GM18868 (cell line): ENCODE results near the gene ARID5B.

ENCODE experiments used
- ATAC-seq: cut with Tn5 transposase; IDR thresholded peaks from one replicate; pipeline ENCODE4 v1.9.1; 2021; ENCODE audit warnings: mild to moderate bottlenecking, moderate library complexity; ENCODE audit not compliant: unreplicated experiment

Gene ARID5B

DNA sequence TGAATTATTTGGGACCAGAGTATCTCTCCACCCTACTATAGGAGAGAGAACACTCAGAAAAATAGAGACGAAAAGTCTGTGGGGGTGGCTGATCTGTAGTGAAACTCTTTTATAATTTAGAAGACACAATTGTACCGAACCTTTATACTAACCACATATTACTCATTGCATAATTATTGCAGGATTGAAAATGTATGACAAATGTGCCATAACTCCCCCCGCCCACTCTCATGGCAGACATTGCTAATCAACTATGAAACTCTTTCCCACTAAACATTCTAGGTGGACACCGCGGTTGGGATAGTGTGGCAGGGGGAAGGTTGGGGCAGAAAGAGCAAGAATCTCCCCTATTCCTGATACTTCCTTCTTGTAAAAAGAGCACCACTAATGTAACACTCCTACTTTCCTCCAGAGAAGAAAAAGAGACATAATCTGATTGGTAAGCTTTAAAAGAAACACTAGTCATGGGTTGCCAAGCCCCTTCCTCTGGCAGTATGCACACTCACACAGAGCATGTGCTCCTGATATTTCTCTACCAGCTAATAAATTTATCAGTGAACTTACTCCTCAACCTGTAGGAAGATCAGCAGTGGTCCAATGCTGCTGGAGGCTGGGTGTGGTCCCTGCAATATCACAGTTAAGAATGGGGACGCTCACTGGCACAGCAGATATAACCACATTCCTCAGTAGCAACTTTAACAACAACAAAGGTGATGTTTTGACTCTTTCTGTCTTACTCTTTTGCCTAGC, 18.7 kb upstream of the ARID5B start:
- ATAC-seq = no peak

DNA sequence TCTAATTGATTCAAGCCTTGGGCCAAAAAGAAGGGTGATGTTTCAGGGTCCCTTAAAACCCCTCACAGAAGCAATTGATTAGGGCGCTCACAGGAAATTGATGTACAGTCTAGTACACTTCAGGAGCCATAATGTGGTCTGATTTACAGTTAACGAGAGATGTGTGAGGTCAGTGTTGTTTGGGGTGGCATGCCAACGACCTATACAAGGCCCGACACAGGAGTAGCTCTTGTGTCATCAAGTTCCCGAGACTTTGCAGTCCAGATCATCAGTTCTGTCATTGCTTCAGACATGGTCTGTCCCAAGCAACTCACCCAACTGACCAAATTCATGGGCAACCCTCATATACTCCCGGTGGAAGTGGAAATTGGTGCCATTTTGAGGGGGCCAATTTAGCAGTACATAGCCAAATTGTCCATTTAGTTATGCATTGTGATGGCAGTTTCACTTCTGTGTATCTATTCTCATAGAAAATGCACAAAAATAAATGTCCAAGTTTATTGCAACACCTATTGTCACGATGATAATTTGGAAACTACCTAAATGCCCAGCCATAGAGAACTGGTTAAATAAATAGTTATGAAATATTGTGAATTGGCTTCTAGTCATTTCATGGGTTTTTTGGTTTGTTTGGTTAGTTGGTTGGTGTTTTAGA, 18.0 kb upstream of the ARID5B start:
- peak; percentile 42 for ATAC-seq

DNA sequence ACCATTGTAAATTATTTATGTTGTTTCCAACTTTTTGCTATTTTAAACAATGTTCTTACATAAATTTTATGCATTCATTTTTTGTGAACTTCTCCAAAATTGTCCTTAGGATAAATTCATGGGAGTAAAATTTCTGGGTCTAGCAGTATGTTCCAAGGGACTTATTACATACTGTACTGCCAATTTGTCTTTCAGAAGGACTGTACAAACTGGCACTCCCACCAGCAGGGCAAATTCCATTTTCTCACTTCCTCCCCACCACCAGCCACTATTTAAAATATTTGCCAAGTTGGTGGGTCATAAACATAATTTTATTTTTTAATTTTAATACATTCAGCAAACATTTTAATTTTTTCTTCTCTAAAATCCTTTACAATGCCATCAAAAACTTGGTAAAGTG, 13.7 kb upstream of the ARID5B start:
- ATAC-seq = no peak

DNA sequence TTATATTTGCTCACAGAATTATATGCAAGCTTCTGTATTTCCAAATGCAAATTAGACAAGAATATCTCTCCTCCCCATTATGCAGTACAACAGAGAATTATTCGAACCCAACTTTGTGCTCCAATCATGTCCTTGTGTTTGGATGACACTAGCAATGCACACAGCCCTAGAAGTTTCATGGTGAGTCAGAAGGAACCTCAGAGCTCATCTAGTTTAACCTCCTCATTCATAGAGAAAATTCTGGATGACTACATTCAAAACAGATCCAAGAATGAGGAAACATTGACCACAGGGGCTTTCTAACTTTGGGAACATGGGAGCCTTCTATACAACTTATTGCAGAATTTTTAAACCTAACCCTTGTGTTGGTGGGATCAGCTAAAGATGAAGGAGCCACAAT, 12.8 kb upstream of the ARID5B start:
- ATAC-seq = peak; percentile 47

DNA sequence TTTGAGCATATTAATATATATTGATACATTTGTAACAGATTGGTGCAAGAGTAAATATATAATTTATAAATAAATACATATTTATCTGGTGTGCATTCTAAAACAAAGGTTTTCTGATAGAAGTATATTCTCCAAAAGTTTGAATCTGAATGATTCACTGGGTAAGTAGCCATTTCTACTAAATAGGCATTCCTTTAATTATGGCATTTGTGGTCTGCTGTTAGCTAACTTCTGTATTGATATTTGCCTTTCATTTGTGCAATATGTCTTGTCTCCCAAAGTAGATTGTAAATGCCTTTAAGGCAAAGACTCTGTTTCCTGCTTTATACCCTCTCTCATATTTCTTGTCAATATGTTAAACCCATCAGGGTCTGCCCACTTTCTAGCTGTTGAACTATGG, 11.1 kb upstream of the ARID5B start:
- ATAC-seq = no peak

DNA sequence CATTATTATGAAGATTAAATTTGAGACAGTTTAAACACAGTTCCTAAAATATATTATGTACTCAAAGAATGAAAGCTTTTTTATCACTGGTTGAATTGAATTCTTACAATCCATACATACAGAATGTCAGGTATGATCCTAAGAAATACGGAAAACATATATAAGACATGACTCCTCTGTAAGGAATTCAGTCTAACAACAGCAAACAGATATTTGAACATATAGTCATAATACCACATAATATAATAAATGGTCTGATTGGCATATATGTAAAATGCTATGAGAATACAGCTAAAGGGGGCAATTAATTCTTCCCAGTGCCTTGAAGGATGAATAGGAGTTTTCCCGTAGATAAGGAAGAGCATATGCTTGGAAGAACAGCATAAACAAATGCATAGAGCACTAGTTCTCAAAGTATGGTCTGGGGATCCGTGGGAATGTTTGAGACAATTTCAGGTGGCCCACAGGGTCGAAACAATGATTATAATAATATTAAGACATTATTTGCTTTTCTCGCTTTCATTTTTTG, 10.6 kb upstream of the ARID5B start:
- ATAC-seq = no peak

DNA sequence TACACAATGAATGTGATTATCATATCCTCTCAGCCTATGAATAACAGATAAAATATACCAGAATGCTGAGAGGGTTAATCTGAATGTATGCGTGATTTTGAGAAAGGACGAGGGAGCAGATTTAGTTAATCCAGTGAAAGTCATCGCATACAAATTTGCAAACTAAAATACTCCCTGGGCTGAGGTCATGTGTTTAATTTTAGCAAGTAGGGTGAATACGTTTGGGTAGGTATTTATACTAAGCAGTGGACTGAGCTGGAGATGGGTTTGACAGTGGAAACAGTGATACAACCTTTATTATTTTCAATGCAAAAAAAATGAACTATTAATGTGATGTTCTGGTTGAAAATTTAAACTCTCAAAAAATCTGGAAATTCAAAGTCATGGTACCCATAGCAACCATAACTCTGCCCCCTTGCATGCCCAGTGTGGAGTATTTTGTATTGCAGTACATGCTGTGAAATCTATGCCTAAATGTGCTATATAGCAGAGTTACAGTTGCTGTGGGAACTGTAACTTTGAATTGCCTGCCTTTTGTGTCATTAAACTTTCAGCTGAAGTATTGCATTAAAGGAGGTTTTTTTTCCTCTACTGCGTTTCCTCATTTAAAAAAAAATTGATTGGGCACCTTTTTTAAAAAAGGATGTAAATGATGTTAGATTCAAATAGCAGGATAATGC, 9.5 kb upstream of the ARID5B start:
- no peak for ATAC-seq

DNA sequence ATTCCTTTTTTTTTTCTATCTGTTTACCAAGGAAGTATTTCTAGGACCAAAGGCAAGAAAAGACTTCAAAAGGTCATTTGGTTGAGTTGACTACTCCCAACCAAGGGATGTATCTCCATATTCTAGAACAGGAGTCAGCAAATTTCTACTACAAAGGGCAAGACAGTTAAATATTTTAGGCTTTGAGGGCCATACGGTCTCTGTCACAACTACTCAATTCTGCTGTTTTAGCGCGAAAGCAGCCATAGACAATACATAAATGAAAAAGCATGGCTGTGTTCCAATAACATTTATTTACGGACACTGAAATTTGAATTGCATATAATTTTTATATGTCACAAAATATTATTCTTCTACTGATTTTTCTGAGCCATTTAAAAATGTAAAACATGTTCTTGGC, 8.5 kb upstream of the ARID5B start:
- ATAC-seq = no peak

DNA sequence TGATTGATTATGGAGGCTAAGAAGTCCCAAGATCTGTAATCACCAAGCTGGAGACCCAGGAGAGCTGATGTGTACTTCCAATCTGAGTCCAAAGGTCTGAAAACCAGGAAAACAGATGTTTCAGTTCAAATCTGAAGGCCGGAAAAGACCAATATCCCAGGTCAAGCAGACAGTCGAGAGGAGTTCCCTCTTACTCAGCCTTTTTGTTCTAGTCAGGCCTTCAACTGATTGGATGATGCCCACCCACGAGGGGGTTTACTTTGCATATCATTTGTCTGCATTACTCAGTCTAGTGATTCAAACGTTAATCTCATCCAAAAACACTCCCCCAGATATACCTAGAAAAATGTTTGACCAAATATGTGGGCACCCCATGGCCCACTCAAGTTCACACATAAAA, 7.4 kb upstream of the ARID5B start:
- ATAC-seq = no peak

DNA sequence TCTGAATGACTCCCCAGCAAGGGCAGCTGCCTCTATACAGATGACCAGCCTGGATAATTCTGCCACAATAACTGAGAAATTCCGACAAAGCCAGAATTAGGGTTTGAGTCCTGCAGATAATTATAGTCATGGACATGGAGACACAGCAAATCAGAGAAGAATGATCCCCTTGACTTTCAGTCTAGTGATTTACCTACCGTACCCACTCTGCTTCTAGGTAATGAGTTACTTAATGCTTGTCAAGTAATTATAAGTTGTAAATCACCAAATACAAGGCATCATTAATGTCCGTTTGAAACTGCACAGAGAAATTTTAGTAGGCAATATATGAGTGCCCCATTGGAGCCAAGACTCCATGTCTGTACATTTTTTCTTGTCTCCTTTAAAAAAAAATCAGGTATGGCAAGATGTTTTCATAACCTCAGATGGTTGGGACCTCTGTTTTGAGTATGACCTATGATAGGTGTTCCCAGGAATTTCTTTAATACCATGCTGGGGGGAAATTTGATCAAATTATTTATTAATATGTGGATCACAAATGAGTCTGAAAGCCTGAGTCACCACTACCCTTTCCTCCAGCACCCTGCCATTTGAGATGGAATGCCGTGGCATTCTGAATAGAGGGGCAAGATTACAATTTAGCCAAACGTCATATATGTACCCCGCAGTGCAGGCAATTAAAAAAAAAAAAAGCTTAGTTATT, 5.5 kb upstream of the ARID5B start:
- ATAC-seq = no peak

DNA sequence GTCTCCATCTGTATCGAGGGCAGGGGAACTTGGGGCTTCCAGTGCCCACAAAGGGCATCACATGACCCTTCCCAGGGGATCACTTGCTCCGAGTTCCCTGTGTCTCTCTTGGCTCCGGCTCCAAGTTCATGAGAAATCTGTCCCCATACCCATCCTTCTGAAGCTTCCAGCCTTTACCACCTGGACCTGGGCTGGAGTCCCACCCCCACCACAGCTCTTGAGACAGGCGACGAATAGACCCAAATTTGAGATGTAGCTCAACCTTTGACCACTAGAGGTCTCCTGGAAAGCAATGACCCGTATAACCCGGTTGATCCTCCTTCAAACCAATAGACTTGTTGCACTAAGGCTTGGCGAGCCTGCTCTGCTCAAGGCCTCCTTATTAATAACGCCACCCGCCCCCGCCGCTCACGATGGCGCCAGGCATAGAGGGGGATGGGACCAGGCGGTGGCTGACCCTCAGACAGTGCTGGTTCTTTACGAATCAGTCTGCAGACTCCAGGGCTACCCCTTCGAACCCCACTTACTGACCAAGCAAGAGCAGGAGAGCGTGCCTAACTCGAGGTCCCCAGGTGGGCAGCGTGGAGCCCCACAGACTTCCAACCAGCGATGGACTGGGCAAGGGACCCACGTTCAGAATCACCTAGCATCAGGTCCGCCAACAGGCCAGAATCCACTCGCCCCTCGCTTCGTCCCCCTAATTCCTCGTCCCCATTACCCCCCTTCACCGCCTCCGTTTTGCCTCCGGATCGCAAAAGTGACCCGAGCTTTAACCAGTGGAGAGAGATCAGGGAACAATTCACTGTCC, 4.4 kb upstream of the ARID5B start:
- ATAC-seq = peak; percentile 58

DNA sequence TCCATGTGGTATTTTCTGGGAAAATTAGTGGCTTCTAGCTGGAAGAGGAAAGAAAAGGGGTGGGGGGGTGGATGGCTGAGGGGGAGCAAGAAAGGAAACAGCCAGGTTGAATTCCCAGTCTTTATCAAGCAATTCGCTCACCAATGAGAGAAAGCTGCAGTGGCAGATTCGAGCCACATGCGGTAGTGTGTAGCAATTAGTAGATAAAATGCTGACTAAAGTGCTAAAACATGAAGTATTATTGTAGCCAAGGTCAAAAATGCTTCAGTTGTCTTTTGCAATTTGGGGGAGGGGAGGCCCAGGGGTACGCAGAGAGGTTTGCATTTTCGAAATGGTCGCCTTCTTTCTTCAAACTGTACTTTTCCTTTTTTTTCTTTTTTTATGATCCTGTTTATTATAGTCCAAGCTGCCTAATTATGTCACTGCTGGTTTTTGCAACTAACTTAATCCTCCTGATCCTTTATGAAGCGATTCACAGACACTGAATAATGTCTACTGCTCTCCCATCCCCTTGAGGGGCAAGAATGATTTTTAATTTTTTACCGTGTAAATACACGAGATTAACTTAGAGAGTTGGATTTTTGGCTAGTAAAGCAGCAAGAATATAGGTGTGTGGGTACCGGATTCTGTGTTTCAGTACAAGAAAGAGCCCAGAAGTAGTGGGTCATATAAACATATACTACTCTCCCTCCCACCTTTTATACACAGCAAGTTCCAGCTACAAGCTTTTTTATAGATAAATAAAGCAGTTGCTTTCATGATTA, 3.6 kb upstream of the ARID5B start:
- no peak for ATAC-seq

DNA sequence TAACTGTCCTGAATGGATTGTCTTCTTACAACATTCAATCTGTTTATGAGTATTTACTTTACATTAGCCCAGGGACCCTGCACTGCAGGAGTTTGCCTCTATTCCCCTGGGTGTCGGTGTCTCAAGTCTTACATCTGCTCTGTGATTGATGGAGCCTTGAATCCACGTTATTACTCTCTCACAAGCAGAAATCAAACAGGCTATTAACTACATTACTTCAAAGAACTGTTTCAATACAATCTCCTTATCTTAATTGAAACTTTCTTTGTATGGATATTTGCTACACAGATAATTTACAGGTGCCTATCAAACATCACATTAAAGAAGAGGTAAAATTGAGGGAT, 3.1 kb upstream of the ARID5B start:
- ATAC-seq = no peak

DNA sequence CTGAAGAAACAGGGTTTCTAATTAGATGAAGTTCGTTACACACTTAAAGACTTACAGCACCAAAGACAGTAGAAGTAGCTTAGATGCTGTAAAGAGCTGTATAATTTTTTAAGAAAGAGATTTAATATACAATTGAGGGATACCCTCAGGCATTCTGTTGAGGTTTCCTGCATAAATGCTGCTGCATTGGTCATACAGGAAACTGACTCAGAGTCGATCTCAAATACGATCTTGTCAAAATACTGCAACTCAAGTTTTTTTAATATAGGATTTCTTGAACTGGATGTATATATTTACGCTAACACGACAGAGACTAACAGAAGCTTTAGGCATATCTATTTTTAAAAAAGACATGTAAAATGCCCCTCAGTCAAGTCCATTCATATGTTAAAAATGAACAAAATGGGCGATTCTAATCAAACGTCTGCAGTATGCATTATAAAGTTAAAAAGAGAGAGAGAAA, 2.4 kb upstream of the ARID5B start:
- ATAC-seq = no peak

DNA sequence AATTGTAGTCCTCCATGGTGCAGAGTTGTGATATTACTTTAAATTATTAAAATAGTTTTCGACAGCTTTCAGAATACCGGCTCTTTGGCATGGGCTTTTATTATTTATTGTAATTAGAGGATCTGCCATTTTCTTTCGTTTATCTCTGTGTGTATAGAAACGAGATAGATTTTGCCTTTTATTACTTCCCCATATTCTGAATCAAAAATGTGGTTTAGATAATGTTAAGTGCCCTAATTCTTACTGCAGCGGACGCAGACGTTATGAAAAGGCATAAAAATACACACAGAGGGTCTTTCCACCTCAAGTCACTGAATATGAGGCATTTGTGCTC, 1.9 kb upstream of the ARID5B start:
- ATAC-seq = no peak

DNA sequence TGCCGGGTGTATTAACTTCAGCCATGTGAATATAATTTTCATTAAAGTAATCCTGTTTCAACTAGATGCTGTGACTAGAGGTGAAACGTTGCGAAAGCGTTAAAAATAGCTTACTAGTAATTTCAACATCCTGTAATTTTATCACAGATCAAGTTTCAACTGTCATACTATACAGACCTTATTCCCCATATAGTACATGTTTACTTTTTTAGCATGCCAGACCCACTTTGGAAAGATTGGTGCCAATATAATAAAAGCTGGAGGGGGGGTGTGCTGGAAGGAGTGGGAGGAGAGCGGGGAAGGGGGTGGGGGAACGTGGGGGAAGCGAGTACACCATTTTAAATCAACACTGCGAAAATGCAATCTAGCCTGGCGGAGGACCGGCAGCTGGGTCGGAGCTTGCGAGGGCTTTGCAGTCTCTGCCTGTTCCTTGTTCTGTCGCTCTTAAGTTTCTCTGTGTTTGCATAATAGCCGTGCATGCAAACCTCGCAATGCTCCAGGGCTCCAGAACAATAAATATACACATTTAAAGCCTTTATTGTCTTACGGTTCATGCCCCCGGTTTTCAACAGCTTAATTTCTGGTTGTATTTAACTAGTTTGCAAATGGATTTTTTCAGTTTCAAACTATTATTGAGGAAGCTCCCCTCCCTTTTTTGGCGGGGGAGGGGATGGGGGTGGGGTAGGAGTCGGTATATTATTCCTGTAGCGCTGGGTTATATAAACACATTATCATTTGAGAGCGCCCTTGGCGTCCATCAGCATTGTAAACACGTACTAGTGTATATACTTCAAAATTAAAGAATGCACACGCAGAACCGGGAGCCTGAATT, 1.3 kb upstream of the ARID5B start:
- ATAC-seq = peak; percentile 26

DNA sequence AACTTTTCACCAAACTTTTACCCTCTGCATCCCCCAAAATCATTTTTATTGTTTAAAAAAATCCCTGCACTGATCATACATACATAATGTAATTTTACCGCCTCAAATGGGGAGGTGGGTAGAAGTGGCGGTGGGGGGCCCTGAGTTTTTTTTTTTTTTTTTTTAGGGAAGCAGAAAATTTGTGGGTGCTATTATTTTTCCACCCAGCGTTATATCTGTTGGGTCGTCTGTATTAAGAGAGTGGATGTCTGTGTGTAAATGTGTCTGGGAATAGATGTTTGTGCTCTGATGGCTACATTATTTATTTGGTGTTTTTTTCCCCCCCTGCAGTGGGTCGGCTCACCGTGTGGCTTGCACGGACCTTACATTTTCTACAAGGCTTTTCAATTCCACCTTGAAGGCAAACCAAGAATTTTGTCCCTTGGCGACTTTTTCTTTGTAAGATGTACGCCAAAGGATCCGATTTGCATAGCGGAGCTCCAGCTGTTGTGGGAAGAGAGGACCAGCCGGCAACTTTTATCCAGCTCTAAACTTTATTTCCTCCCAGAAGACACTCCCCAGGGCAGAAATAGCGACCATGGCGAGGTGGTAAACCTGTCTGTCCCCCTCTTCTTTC, 438 bp downstream of the ARID5B start:
- ATAC-seq = no peak

DNA sequence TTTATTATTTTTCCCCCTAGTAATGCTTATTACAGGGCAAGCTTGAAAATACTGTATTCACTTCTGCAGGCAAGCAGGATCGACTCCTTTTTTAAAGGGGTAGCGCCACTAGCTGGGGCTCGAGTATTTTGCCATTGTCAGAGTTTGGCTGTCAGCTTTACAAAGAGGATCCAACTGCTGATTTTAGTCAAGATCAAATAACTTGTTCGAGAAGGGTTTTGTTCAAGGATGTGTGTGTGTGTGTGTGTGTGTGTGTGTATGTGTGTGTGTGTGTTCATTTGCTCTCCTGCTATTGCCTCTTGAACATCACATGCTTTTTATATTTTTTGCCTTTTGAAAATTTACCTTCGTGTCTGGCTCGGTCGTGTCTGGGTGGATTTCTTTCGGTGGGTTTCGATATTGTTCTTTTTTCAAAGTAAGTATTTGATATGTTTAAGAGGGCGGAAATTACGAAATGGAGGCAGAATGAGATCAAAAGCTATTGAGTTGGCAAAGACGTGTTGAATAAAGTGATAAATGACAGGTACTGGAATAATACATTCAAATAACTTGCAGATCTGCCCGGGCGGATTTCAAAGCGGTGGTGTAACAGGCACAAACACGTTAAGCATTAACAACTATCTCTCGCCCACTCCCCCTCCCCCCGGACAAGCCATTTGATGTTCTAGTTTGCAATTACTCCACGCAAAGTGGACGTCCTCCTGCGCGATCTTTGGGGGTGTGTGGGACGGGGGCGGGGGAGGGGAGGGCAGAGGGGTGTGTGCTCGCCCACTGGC, 1.1 kb downstream of the ARID5B start:
- ATAC-seq = peak; percentile 18
